Suppressor macrophage (primary cell): ENCODE data around the gene WEE1.
"Not testable (repeated sequence)": the region's sequence is repeated elsewhere in the genome, so short reads cannot be mapped to it uniquely, and the experiment has no call there.

ENCODE experiments used
- DNase-seq, 4 experiments: peaks; one replicate each; pipeline ENCODE4 v3.0.0-alpha.2; 2020 to 2022
- total RNA-seq, 17 experiments: gene quantifications; one replicate each; lab custom pipeline; 2026; ENCODE audit warnings: mixed read lengths in 6 of 17, inconsistent platforms in 3 of 17; lab: John Stamatoyannopoulos, UW

WEE1 gene
- 1.9 to 26.7 (median 7.0) reads per million in 17 experiments for total RNA-seq

- peak; percentile 99 for DNase-seq
Observed at GRCh38 chr11:9573052-9573774, at the start of gene WEE1. Gene WEE1 (plus strand): TSS chr11:9573670. CDS start chr11:9573934, 264 bp downstream.

GRCh38 chr11:9524001-9524400 lies 49.5 kb upstream of the WEE1 start:
- DNase-seq: no peak

DNA sequence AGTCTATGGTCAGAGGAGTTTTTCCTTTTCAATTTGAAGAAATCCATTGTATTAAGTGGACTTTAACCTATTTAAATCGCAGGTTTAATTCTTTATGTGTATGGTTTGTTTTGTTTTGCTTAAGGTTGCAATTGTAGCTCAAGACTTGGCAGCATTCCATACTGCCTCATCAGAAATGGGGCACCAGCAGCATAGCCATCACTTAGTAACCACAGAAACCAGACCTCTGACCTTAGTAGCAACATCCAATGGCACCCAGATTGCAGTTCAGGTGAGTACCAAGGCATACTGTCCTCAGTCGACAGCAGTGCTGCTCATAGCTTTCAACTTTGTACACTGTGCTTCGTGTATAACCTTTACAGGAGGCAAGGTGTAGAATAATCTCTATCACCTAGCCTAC lies 48.4 kb upstream of the WEE1 start:
- no peak for DNase-seq

DNA sequence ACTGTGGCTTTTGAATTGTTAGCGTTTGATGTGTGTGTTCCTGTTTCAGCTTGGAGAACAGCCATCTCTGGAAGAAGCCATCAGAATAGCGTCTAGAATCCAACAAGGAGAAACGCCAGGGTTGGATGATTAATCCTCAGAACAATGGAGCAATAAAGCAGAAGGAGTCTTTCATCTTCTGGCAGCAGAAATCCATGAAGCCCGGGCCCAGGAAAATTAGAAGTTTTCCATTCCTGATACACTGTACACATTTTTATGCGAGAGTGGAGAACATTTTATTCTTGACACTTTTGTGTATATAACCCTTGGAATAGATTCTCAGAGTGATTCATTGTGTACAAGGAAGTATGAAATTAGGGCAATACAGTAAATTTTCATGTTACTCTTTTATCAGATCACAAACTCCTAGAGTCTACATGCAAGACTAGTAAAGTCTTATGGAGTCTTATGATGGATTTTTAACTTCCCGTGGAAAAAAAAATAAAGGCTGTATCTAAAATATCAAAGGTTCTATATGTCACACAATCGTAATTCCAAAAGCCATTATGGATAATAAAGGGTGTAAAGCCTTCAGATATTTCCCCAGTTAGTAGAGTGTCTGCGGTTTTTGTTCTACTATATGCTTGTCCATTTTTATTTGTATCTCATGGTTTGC lies 45.9 kb upstream of the WEE1 start:
- DNase-seq: peak in 2 of 4 experiments; percentile 34 to 40

- DNase-seq: no peak
Observed at GRCh38 chr11:9528136-9528501, 45.4 kb upstream of the WEE1 start.

- no peak for DNase-seq
Observed at GRCh38 chr11:9528573-9529333, 44.7 kb upstream of the WEE1 start.

DNA sequence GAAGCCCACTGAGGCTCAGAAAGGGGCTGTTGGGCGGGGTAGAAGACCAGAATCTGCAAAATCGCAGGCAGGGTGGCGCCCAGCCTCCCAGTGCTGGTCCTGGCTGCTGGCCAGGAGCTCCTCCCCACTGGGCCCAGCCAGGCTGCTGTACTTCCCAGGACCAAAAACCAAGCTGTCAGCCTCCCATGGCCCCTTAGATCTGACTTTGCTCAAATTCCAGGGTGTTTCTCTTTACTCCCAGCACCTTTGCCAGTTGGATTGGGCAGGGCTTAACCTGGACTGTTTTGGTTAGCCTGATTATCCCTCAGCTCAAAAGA lies 44.2 kb upstream of the WEE1 start:
- no peak for DNase-seq

DNA sequence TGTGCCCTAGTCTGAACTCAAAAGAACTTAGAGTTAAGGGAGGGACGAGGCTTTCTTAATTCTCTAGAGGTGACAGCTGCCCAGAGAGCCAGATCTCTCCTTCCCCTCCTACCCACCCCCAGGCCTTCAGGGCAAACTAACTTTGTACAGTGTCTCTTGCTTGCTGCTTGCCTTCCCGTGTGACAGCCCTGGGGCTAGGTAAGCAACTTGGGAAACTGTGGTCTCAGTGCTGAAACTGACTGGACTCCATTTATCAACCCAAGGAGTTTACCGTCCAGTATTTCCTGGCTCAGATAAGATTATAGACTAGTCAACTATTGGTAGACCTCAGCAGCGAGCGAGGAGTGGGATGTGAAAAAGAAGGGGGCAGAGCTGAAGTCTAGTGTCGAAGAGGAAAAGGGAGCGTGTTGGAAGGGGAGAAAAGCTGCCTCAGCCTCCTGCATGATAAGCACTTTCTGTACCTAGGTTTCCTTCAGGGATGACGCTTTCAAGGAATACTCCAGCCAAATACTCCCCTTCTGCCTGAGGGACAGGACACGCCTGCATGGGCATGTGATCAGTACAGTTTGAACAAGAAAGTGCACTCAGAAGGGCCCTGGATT lies 43.3 kb upstream of the WEE1 start:
- no peak for DNase-seq

DNA sequence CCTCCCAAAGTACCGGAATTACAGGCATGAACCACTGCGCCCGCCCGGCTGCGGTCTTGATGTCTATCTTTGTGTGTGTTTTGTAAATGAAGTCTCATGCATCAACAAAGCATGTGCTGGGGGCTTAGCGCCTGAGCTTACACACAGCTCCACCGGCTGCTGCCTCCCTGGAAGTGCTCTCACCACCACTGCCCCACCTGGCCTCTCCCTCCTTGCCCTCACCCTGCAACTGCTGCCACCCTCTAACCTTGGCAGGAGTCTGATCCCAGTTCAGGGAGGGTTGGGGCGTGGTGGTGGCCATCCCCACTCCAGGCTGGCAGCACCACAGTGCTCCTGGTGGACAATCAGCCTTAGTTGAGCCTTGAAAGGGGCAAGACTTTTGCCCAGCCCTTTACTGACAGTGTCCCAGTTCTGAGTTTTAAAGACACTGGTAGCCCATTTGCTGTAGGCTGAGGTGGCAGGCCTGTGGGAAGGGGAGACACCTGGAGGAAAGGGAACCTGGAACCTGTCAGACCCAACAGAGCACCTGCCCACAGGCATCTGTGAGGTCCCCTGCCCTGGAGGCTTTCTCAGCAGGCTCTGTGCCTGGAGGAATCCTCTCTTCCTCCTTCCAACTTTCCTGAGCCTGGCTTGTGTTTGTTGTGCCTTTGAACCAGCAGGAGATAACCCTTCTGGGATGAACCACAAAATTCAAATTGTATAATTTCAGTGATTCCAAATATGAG lies 42.4 kb upstream of the WEE1 start:
- DNase-seq: no peak

DNA sequence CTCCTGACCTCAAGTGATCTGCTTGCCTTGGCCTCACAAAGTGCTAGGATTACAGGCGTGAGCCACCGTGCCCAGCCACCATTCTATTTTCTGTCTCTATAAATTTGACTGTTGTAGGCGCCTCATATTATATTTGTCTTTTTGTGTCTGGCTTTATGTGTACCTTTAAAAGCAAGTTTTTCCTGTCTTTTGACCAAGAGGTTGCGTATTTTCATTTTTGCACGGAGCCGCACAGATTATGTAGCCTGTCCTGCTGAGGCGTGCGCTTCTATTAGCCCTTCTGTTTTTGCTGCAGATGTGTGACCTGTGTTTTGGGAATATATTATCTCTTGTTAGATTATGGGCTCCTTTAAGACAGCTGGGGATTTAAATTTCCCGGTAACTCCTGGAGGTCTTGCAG lies 40.4 kb upstream of the WEE1 start:
- no peak for DNase-seq

GRCh38 chr11:9533736-9534473 lies 39.6 kb upstream of the WEE1 start:
- no peak for DNase-seq

- peak; percentile 92 to 95 (median 94) for DNase-seq
Observed at GRCh38 chr11:9535189-9535781, 38.2 kb upstream of the WEE1 start.

- DNase-seq: no peak
Observed at GRCh38 chr11:9538548-9538947, 34.9 kb upstream of the WEE1 start.

GRCh38 chr11:9549216-9549615 lies 24.3 kb upstream of the WEE1 start:
- DNase-seq: not testable (repeated sequence)

DNA sequence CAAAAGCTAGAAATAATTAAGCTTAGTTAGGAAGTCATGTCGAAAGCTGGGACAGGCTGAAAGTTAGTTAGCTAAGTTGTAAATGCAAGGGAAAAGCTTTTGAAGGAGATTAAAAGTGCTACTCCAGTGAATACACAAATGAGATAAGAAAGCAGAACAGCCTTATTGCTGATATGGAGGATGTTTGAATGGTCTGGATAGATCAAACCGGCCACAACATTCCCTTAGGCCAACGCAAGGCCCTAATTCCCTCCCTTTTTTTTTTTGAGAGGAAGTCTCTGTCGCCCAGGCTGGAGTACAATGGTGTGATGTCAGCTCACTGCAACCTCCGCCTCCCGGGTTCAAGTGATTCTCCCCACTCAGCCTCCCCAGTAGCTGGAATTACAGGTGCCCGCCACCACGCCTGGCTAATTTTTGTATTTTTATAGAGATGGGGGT lies 23.3 kb upstream of the WEE1 start:
- DNase-seq: no peak

GRCh38 chr11:9561279-9561982 lies 12.0 kb upstream of the WEE1 start:
- DNase-seq: no peak

- no peak for DNase-seq
Observed at GRCh38 chr11:9562716-9563115, 10.8 kb upstream of the WEE1 start.

DNA sequence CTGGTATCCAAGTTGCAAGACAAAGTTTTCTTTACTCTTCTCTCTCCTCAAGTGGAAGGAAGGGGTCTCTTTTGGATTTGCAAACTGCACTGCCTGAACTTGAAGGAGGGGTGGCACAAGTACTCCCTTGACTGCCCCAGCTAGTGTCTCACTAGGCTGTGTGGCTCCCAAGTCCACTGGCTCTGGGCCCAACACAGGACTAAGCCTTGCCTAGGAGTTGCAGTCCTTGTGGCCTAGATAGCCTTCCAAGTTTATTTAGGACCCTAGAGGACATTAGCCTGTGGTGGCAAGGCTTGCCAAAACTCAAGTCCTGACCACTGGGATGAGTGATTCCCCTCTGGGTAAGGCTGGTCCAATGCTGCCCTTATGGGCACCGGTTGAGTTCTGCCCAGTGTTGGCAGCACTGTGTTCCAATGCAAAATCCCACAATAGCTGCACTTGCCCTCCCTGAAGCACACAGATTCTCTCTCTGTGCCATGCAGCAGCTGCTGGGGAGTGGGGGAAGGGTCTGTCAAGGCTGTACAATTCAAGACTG lies 10.2 kb upstream of the WEE1 start:
- DNase-seq: no peak

- DNase-seq: peak; percentile 67 to 93 (median 76)
Observed at GRCh38 chr11:9565822-9566560, 7.5 kb upstream of the WEE1 start.
